SK-N-SH treated with all-trans-retinoic acid at 6 μM for 48 hours (cell line): ENCODE measurements around the gene RAPGEF1.

ENCODE experiments used
- GLIS3 ChIP-seq: fragments of 250-450 bp; sonication (Bioruptor Pico); IDR thresholded peaks from 2 replicates; pipeline ENCODE4 v1.5.0; 2020; ENCODE audit warnings: mild to moderate bottlenecking, moderate library complexity
- PPARA ChIP-seq: fragments of 250-450 bp; sonication (Bioruptor Pico); IDR thresholded peaks from 2 replicates; pipeline ENCODE4 v1.5.0; 2020; ENCODE audit warnings: mild to moderate bottlenecking, borderline replicate concordance
- SNAI2 ChIP-seq: fragments of 250-450 bp; sonication (Bioruptor Pico); IDR thresholded peaks from 2 replicates; pipeline ENCODE4 v1.5.0; 2020; ENCODE audit warnings: mild to moderate bottlenecking, moderate library complexity
- TOX ChIP-seq: fragments of 250-450 bp; sonication (Bioruptor Pico); IDR thresholded peaks from 2 replicates; pipeline ENCODE4 v1.8.0; 2021; ENCODE audit warnings: mild to moderate bottlenecking, moderate library complexity, borderline replicate concordance
- ZFP3 ChIP-seq: fragments of 250-450 bp; sonication (Bioruptor Pico); IDR thresholded peaks from 2 replicates; pipeline ENCODE4 v1.5.0; 2020; ENCODE audit warnings: mild to moderate bottlenecking, moderate library complexity
- ZFP30 ChIP-seq: fragments of 450-650 bp; formaldehyde crosslinking; IDR thresholded peaks from 2 replicates; pipeline ENCODE4 v1.5.0; 2022; ENCODE audit warnings: mild to moderate bottlenecking, moderate library complexity
- ZNF70 ChIP-seq: fragments of 450-650 bp; formaldehyde crosslinking; IDR thresholded peaks from 2 replicates; pipeline ENCODE4 v1.5.0; 2020; ENCODE audit warnings: mild to moderate bottlenecking, moderate library complexity
- TF ChIP-seq, protein P1 (sequence below): fragments of 250-450 bp; sonication (Bioruptor Pico); IDR thresholded peaks from 2 replicates; pipeline ENCODE4 v1.5.0; 2020; ENCODE audit warnings: mild to moderate bottlenecking, moderate library complexity
- TF ChIP-seq, protein P2 (sequence below): fragments of 250-450 bp; sonication (Bioruptor Pico); IDR thresholded peaks from 2 replicates; pipeline ENCODE4 v1.8.0; 2020; ENCODE audit warnings: mild to moderate bottlenecking, moderate library complexity, borderline replicate concordance

DNA sequence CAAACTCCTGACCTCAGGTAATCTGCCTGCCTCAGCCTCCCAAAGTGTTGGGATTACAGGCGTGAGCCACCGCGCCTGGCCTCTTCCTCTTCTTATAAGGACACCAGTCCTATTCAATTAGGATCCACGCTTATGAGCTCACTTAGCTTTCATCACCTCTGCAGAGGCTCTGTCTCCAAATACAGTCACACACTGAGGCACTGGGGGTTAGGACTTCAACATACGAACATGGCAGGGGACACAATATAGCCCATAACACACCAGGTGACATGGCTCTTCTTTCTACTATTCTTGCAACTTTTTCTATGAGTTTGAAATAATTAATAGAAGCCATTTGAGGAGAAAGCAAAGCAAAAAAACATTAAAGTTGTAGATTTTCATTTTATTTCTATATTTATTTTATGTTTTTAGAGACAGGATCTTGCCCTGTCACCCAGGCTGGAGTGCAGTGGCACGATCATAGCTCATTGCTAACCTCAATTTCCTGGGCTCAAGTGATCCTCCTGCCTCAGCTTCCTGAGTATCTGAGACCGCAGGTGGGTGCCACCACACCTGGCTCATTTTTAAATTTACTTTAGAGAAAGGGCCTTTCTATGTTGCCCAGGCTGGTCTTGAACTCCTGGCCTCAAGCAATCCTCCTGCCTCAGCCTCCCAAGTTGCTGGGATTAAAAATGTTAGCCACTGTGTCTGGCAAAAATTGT is 200.5 kb downstream of the RAPGEF1 start:
- no peak for TF ChIP-seq ZFP30 (CRISPR knock-in tag)
- TF ChIP-seq ZFP3 (CRISPR knock-in tag): no peak
- TF ChIP-seq PPARA: no peak
- no peak for TF ChIP-seq GLIS3 (CRISPR knock-in tag)
- TF ChIP-seq TOX: no peak
- no peak for TF ChIP-seq SNAI2 (CRISPR knock-in tag)
- TF ChIP-seq ZNF70 (CRISPR knock-in tag): no peak
- TF ChIP-seq, protein P1, sequence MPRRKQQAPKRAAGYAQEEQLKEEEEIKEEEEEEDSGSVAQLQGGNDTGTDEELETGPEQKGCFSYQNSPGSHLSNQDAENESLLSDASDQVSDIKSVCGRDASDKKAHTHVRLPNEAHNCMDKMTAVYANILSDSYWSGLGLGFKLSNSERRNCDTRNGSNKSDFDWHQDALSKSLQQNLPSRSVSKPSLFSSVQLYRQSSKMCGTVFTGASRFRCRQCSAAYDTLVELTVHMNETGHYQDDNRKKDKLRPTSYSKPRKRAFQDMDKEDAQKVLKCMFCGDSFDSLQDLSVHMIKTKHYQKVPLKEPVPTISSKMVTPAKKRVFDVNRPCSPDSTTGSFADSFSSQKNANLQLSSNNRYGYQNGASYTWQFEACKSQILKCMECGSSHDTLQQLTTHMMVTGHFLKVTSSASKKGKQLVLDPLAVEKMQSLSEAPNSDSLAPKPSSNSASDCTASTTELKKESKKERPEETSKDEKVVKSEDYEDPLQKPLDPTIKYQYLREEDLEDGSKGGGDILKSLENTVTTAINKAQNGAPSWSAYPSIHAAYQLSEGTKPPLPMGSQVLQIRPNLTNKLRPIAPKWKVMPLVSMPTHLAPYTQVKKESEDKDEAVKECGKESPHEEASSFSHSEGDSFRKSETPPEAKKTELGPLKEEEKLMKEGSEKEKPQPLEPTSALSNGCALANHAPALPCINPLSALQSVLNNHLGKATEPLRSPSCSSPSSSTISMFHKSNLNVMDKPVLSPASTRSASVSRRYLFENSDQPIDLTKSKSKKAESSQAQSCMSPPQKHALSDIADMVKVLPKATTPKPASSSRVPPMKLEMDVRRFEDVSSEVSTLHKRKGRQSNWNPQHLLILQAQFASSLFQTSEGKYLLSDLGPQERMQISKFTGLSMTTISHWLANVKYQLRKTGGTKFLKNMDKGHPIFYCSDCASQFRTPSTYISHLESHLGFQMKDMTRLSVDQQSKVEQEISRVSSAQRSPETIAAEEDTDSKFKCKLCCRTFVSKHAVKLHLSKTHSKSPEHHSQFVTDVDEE (CRISPR knock-in tag): no peak
- TF ChIP-seq, protein P2, sequence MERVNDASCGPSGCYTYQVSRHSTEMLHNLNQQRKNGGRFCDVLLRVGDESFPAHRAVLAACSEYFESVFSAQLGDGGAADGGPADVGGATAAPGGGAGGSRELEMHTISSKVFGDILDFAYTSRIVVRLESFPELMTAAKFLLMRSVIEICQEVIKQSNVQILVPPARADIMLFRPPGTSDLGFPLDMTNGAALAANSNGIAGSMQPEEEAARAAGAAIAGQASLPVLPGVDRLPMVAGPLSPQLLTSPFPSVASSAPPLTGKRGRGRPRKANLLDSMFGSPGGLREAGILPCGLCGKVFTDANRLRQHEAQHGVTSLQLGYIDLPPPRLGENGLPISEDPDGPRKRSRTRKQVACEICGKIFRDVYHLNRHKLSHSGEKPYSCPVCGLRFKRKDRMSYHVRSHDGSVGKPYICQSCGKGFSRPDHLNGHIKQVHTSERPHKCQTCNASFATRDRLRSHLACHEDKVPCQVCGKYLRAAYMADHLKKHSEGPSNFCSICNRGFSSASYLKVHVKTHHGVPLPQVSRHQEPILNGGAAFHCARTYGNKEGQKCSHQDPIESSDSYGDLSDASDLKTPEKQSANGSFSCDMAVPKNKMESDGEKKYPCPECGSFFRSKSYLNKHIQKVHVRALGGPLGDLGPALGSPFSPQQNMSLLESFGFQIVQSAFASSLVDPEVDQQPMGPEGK (CRISPR knock-in tag): no peak
